ENCODE data around the gene BIRC2. TPM values are rescaled to one million over a fixed set of nuclear protein-coding genes. Genes with fewer than 3 reads are reported as not detected.

Gene BIRC2
- polyA plus RNA-seq, 1 of the 3 experiments (the other 2 are of a cell fraction): 20.1 TPM

- WGBS (ENCODE audit: low lambda C conversion rate): 96% methylated on average over 5 of the region's 5 CpGs
- no peak for DNase-seq
- H3K79me2 ChIP-seq (ENCODE audit: insufficient read depth): peaks cover 25% of the 10 kb centered on the region; the same call in 1 of the 2 replicates
- H3F3A ChIP-seq (replicated peaks; ENCODE audit: insufficient read depth): peaks cover 22% of the 10 kb centered on the region
- H3K9me2 ChIP-seq: no peaks in the 10 kb centered on the region
- peaks cover 30 to 62% of the 10 kb centered on the region in 2 experiments for H3K36me3 ChIP-seq (replicated peaks in 1 of 2; ENCODE audit: control insufficient read depth in 1 of 2, insufficient read depth in 2 of 2, low read length in 1 of 2)
- no peak overlapping the region for H2AFZ ChIP-seq (ENCODE audit: low read depth)
- H3K27me3 ChIP-seq (ENCODE audit: insufficient read depth): no peaks in the 10 kb centered on the region
- peak overlapping the region in 1 of 2 experiments; percentile 3; a peak in 1 of 4 replicates for H3K27ac ChIP-seq (ENCODE audit: low read depth in 2 of 2, low read length in 1 of 2)
- no peaks in the 10 kb centered on the region for H4K20me1 ChIP-seq (ENCODE audit: insufficient read depth)
- H3K9me3 ChIP-seq: no peaks in the 10 kb centered on the region
- ChIA-PET POLR2A (no interaction called here), CTCF (interaction anchor here (1.3 kb wide), 1 partner anchor 33 kb away, joined by 3 read pairs; no protein-coding TSS in a partner anchor)
- H3K4me1 ChIP-seq (ENCODE audit: control insufficient read depth in 1 of 2, insufficient read depth in 2 of 2, low read depth in 1 of 2, low read length in 1 of 2): peaks cover 0 to 8% of the 10 kb centered on the region in 2 experiments; a peak in 2 of 4 replicates
- H3K9ac ChIP-seq: no peak overlapping the region
- TF ChIP-seq ZBTB33 (IDR thresholded peaks at IDR 0.05; ENCODE audit: borderline replicate concordance, low read depth) (no peak), PBX3 (IDR thresholded peaks at IDR 0.05) (no peak)
- no peak overlapping the region for H3K4me2 ChIP-seq
- H3K4me3 ChIP-seq (ENCODE audit: low read depth in 2 of 2, low read length in 1 of 2): no peak overlapping the region
These were observed 38.3 kb downstream of the BIRC2 start for GRCh38 chr11:102385085-102386007.

GRCh38 chr11:102386136-102386734 is 39.2 kb downstream of the BIRC2 start:
- no peaks in the 10 kb centered on the region for H3K9me2 ChIP-seq
- no peaks in the 10 kb centered on the region for H3K9me3 ChIP-seq
- H3K4me2 ChIP-seq: no peak overlapping the region
- peaks cover 22% of the 10 kb centered on the region for H3F3A ChIP-seq (replicated peaks; ENCODE audit: insufficient read depth)
- H4K20me1 ChIP-seq (ENCODE audit: insufficient read depth): no peaks in the 10 kb centered on the region
- H2AFZ ChIP-seq (ENCODE audit: low read depth): no peak overlapping the region
- no peak for DNase-seq
- peaks cover 21% of the 10 kb centered on the region; the same call in 1 of the 2 replicates for H3K79me2 ChIP-seq (ENCODE audit: insufficient read depth)
- POLR2A ChIA-PET: no interaction called here
- H3K4me1 ChIP-seq (ENCODE audit: control insufficient read depth in 1 of 2, insufficient read depth in 2 of 2, low read depth in 1 of 2, low read length in 1 of 2): peaks cover 0 to 8% of the 10 kb centered on the region in 2 experiments; a peak in 2 of 4 replicates
- CTCF ChIA-PET: no interaction called here
- no peak overlapping the region; a peak in 1 of 4 replicates for H3K27ac ChIP-seq (ENCODE audit: low read depth in 2 of 2, low read length in 1 of 2)
- H3K27me3 ChIP-seq (ENCODE audit: insufficient read depth): no peaks in the 10 kb centered on the region
- TF ChIP-seq JUND (IDR thresholded peaks at IDR 0.05) (peak; percentile 6; the same call in 1 of the 2 replicates), TCF12 (IDR thresholded peaks at IDR 0.05) (no peak)
- H3K36me3 ChIP-seq (replicated peaks in 1 of 2; ENCODE audit: control insufficient read depth in 1 of 2, insufficient read depth in 2 of 2, low read length in 1 of 2): peaks cover 30 to 58% of the 10 kb centered on the region in 2 experiments
- no peak overlapping the region for H3K4me3 ChIP-seq (ENCODE audit: low read depth in 2 of 2, low read length in 1 of 2)
- no peak overlapping the region for H3K9ac ChIP-seq
- WGBS (ENCODE audit: low lambda C conversion rate): 92% methylated on average over 2 of the region's 2 CpGs
